WI38 (cell line): ENCODE data around the gene SYNE1.

Source experiments
- H3K4me3 ChIP-seq: 2 replicates; pipeline ENCODE4 v1.5.1; 2011; ENCODE audit warnings: low read depth, mild to moderate bottlenecking, control low read depth, low read length
- CTCF ChIP-seq: IDR thresholded peaks from 2 replicates; pipeline ENCODE4 v1.5.1; 2012; ENCODE audit warnings: low read depth, mild to moderate bottlenecking, control low read depth, low read length

Gene SYNE1

DNA sequence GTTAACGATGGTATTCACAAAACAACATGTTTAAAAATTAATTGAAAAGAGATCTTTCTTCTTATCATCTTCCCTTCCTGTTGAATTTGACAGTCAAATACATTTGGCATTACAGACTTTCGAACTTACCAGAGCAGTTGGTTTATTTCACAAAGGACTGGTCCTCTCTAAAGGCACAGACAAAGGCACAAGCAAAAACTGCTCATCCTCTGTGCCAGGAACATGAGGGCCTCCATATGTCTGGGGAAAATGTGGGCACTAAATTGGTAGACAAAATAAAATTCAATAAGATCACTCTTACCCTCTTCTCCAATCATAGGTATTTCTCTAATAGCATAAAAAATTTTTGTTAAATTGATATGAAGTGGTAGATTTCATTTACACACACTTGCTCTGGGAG is 40.4 kb downstream of the SYNE1 start:
- H3K4me3 ChIP-seq = no peak overlapping the region
- TF ChIP-seq CTCF = no peak

DNA sequence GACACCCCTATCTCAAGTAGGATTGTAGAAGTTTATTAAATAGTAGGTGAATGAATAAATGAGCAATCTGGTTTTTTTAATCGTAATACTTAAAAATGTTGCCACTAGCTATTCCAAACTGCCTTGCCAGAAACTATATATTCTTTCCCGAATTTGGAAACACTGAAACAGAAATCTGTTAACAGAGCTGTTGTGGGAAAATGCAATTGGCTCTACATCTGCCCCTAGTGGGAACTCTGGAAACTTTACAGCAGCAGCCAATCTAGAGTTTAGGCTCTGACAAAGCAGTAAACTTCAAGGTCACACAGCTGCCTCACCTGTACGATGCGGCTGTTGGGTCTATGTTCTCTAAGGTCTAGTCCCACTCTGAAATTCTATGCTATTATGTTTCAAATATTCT is 41.7 kb downstream of the SYNE1 start:
- TF ChIP-seq CTCF = peak; percentile 40
- H3K4me3 ChIP-seq = no peak overlapping the region

DNA sequence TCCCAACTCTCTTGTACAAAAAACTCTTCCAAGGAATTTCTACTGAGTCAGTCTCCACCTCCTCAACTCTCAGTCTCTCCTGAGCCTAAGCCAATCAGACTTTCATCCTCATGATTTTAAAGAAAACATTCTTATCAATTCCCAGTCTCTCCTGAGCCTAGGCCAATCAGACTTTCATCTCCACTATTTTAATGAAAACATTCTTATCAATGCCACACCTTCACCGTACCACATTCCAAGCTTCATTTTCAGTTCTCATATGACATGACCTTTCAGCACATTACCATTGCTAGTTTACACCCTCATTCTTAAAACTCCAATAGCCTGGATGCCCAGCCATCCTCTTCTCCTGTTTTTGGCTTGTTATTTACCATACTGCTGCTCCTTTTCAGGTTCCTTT is 42.5 kb downstream of the SYNE1 start:
- TF ChIP-seq CTCF = no peak
- H3K4me3 ChIP-seq = no peak overlapping the region

- H3K4me3 ChIP-seq = no peak overlapping the region
- no peak for TF ChIP-seq CTCF
Observed at GRCh38 chr6:152588456-152588855, 48.7 kb downstream of the SYNE1 start.

DNA sequence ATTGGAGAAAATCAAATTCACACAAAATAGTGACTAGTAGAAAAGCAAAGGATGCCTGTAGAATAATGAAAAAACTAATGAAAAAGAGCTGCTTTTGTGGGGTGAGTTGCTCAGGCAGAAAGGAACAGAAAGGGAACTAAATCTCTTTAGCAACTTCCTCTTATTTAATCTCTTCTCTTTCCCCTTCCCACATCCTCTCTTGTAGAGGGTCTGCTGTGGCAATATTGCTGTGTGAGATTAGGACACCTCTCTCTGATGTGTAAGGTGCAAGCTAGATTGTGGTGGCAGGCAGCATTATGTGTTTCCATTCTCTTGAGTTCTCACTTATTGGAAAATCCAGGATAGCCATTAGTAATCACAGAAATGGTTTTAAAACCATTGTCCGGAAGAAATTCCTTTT is 49.7 kb downstream of the SYNE1 start:
- no peak for TF ChIP-seq CTCF
- H3K4me3 ChIP-seq = no peak overlapping the region

DNA sequence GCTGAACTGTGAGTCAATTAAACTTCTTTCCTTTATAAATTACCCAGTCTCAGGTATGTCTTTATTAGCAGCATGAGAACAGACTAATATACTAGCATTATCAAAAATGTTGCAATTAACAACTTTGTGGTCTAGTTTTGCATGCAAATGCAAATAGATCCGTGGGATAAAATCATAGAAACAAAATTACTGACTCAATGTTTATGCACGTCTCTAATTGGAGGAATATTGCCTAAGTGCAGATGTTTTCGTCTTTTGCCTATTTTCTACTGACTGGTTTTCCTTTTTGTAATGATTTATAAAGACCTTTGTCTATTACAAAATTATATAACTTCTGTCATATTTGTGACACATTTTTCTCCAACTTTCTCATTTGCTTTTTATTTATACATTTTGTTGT is 51.9 kb downstream of the SYNE1 start:
- no peak overlapping the region for H3K4me3 ChIP-seq

DNA sequence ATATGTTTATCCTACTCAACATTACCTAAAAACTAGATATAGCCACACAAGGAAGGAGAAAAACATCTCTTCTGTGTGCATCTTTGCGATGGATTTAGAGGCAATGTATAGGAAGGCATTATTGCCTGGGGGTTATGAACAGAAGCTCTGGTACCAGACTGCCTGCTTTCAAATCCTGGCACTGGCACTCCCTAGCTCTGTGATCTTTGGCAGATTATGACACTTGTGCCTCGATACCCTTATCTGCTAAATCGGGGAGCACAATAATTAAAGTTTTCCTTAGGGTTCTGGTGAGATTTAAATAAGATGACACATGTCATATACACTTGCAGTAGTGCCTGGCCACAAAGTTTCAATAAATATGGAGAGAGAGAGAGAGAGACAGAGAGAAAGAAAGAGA is 53.3 kb downstream of the SYNE1 start:
- H3K4me3 ChIP-seq = no peak overlapping the region
- TF ChIP-seq CTCF = no peak

More for the DNA sequence above, 51.9 kb downstream of the SYNE1 start:
- TF ChIP-seq CTCF = no peak
